Daoy (cell line): ENCODE measurements around the gene ST6GALNAC3. TPM values are rescaled to one million over a fixed set of nuclear protein-coding genes. Genes with fewer than 3 reads are reported as not detected.
"Not testable (repeated sequence)": the region's sequence is repeated elsewhere in the genome, so short reads cannot be mapped to it uniquely, and the experiment has no call there.

ENCODE experiments used
- DNase-seq: peaks from one replicate; pipeline ENCODE4 v3.0.0-alpha.2; 2015; ENCODE audit warnings: low read depth
- total RNA-seq: library from RNA; depleted of rRNA; stranded (reverse); fragments of >200 nt; shearing (Covaris generic); gene quantifications from 2 replicates; pipeline ENCODE4 v1.2.3, GENCODE V29; 2014

The ST6GALNAC3 gene
- total RNA-seq, 1 experiment from 2014 or later: 3.8 TPM

DNA sequence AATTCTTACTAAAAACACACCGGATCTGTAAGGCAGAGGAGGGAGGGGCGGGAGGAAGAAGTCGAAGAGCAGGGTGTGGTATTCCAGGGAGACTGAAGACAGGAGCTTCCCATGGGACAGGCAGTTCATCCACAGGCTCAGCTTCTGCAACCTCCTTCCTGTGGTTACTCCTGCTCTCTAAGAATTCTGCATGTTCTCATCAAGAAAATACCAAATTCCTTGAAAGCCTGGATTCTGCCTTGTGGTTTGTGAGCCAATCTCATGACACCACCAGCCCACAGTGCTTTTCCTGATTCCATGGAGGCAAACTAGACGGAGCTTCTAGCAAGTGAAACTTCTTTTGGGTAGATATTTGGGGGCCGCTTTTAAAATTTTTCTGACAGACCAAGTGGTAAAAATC lies 1.1 kb upstream of the ST6GALNAC3 start:
- DNase-seq: peak; percentile 72

DNA sequence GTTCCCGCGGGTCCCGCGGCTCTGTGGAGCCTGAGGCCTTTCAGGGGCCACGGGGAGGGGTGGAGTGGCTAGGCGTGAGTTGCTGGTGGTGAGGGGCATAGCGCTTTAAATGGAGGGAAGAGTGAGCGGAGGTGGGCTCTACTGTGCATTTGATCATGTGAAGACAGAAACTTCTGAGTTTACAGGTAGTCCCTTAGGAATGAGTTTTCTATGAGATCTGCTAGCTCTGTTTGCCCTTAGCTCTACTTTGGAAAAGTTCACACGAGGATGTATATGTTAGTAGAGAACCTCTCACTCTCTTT lies 593 bp downstream of the ST6GALNAC3 start:
- DNase-seq: no peak

DNA sequence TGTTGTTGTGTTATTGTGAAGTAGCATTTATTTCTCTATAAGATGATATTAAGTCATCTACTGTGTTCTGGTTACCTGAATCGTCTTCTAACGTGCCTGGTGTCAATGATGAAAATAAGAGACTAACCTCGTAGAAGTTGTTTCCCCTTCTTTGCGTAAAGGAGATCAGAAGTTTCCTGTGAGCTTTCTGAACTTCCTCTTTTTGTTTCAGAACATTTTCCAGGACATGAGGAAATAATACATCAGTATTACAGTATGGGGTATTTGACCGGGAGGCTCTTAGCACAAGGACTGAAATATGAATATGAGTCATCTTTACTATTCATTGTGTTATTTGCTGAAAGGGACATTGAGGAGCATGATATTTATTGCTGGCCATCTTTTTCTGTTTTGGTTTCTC lies 1.3 kb downstream of the ST6GALNAC3 start:
- no peak for DNase-seq

DNA sequence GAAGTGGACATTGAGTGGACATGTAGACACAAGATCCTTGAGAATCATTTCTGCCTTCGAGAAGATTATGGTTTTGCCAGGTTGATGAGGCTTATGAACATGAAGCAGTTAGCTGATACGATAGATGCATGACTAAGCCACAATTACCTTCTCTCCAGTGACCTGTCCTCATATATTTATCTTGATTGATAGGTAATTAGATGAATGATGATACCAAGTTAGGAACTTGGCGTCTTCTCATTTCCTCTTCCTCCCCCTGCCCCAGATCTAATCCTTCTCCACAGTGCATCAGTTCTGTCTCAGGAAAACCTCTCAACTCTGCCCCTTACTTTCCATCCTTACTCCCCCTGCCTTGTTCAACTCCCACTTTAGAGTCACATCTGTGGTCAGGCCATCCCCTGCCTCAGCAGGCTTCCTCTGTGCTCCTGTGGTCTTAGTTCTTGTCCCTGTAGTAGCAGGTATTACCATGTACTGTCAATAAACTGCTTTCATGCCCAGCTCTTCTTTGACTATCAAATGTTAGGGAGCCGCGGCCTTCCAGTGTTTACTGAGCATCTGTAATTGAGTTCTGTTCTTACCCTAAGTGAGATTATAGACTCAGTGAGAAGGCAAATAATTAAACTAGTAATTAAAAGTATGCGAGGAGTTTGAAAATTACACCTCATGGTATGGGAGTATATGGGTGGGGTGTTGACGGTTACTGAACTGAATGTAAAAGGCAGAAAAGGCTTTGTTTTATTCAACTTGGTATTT lies 5.1 kb downstream of the ST6GALNAC3 start:
- no peak for DNase-seq

DNA sequence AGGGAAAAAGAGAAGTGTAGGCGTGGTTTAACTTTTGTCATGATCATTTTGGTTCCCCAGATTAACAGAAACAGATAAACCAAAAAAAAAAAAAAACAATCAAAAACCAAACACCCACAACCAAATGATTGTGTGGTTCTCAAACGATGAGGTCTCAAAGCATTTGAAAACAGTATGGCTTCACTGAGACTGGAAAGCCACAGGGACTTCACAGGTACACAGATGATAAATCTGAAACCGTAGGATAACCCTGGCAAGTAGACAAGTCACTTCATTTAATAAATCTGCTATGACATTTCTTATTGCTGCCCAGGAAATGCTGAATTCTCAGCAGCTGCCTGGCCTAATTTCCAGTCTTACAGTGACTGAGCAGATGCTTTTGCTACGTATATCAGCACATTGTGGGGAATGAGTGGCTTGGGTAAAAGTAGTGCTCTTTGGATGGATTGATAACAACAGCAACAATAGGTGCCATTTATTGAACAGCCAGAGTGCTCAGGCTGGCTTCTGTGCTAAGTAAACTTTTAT lies 6.1 kb downstream of the ST6GALNAC3 start:
- DNase-seq: no peak

DNA sequence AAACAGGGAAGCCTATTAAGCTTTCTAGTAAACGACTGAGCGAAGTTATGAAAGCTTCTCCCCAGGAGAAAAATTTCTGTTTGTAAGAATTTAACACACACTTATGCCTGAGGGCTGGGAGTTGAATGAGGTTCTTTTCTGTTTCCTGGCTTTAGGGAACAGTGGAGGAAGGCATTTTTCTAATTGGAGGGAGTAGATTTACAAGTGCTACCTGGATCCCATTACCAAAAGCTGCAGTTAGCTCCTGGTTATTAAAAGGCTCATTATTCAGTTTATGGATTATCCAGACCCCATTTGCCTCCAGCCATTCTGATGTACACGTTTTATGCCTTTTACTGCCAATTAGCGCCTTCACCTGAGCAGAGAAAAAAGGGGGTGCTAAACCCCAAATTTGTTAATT lies 7.5 kb downstream of the ST6GALNAC3 start:
- no peak for DNase-seq

DNA sequence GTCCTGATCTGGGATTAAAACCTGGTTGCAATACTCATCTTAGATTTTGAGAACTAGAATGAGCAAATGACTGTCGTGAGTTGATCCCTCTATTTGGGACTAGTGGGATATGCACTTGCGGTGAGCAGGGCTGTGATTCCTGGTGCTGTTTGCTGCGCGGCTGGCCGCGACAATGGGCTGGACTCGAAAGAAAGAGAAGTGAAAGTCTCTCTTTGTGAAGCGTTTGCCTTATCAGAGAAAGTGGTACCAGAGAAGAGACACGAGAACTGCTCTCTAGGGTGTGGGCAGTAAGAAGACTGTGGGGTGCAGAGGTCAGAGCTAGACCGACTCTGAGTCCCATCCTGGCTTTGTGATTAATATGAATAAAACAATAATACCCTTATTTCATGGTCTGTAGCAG lies 8.6 kb downstream of the ST6GALNAC3 start:
- no peak for DNase-seq

DNA sequence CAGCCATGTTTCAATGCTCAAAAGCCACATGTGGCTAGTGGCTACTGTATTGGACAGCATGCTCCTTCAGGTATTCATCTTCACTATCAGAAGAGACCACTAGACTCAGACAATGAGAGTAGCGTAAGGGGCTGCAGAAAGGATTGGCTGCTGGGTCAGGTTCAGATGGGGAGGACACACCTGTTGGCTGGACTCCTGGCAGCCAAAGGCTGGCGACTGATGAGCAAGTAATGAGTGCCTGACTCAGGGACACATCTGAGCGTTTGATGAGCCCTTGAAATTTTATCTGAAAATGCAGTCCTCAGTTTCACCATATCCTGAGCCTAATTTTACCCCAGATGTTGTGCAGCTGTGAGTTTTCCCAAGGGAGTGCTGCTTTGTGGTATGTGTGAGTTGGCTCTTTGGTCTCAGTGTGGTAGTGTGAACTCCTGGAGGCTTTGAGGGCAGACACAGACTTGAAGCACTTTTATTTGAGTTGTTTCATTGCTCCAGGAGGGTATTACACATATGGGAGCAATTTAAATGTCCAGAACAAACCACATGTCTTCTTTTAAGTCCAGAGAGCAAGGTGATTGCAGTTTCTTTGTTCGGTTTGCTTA lies 9.6 kb downstream of the ST6GALNAC3 start:
- no peak for DNase-seq

DNA sequence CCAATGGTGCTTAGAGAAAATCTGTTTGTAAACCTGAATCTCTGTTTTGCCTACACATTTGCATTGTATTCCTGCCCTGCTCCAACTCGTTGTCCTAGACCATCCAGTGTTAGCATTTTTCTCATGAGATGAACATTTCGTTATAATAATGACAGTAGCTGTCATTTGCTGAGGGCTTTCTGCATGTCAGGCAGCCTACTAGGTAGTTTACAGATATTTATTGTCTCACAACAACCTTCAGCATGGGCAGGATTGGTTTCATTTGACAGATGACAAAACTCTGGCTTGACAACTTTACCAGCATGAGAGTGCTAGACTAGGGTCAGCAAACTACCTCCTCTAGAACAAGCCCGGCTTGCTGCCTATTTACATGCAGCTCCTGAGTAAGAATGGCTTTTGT lies 10.1 kb downstream of the ST6GALNAC3 start:
- DNase-seq: no peak

DNA sequence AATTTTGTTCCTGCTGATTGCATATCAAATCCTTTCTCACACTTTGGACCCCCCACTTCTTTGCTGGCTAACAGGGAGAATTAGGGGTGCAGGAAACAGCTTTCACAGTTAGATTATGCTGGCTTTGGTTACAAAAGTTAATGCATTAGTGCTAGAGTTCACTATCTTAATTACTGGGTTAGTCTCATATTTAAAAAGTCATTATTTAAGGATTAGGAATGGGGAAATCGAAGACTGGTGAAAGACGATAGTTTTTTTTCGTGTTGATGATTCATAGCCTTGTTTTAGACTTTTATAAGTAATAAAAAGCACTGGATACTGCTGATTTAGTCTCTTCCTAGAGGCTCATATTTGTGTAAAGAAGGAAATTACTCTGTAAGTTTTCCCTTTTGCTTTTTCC lies 11.6 kb downstream of the ST6GALNAC3 start:
- DNase-seq: no peak

DNA sequence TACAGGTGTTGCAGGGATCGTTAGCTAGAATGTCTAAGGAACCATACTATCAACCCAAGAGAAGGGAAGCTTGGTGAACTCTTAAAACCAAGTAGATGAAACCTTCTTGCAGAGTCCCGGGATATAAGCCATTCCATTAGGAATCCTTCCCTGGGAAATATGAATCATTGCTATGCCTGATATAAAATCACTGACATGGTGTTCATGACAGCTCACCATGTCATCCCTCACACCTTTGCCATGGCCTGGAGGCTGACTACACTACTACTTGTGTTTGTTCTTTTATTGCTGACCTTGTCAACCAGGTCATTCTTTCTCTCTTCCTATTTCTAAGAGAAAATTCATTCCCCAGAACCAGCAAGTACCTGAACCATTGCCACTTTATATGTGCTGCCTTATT lies 12.1 kb downstream of the ST6GALNAC3 start:
- DNase-seq: peak; percentile 34

DNA sequence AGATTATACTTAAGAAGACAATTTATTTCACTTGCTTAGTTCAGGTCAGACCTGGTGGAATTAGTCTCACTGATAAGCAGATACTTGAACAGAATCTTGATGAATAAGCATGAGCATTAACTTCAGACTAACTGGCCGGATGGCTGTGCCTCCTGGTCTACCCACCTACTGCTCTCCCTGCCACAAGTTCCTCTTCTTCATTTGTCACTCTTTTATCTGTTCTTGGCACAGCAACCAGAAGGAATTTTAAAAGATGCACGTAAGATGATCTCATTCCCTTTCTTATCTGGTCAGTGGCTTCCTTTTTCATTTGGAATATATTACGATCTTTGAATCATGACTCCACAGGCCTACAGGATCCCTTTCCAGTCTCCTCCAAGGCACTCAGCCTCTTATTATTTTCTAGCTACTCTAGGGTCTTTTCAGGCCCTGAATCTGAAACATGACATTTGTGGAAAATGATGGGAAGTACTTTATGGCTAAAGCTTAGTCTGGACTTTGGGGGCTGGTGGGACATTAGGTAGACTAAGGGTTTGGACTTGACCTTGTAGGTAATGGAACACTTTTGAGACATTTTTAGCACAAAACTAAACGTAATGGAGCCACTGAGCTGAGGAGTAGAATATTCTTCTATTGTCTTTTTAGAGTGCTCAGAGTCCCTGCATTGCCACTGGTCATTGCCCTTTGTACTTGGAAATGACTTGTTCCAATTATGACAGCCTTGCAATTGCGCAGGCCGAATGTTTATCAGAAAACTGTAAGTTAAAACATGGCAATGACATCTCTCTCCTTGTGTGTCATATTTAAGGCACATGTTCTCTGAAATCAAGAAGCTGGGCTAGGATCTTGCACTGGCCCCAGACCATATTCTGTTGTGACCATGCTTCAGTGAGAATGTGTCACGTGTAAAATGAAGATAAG lies 16.0 kb downstream of the ST6GALNAC3 start:
- no peak for DNase-seq

DNA sequence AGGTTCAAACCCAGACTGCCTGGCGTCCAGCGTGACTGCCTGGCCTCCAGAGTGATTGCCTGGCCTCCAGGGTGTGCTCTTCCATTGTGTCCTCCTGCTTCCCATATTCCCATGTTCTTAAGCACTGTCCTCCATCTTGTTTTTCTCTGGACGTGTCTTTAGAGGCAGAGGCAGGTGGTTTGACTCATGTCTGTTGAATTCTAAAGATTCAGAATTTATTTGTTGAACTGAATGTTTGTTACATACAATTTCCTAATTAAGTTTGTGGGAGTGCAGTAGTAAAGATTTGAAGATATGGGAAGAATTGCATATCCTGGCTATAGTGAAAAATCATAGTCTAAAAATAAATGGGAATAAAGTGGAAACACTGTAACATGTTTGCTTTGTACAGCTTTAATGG lies 18.3 kb downstream of the ST6GALNAC3 start:
- DNase-seq: no peak

DNA sequence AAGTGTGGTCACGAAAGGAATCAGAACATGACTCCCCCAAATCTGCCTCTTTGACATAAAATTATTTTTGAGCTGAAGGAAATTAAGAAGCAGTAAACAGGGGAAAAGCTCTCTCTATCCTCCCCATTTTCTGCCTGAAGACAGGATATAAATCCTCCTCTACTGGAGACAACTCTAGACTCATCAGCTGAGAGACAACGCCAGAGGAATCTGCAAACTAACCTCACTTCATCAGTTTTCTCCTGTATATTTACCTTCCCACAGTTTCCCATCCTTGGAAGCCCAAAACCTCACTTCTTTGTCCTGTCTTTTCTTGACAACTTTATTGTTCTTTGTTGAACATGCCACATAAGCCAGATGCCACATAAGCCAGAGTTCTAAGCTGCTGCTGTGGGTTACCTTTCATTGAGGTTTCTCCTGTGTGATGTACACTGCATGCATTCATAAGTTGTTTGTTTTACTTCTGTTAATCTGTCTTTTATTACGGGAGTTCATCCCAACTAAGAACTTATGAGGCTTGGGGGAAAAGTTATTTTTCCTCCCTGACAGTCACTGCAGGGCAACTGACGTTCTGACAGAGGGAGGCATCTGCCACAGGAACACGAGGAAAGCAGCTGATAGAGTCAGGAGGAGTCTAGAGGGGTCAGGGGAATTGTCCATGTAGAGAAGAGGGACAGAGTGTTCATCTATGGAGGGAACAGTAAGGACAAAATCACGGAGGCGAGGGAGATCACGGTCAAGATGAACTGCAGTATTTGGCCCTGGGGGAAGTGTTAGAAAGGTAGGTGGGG lies 19.2 kb downstream of the ST6GALNAC3 start:
- DNase-seq: no peak

DNA sequence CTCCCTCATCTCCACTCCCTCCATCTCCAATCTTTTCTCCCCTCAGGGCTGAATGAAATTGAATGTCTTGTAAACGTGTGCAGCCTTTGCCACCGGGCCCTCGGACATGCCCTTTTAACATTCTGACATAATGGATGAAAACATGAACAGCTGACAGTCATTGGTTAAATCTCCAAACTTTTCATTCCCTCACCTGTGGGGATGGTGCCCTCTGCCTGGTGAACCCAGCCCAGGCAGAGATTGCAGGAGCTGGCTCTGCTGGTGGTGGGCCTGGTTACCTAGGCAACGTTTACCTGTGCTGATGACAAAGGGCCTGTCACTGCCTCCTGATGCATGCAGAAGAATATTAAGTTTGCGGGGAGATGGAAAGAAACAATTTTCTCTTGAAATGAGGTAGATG lies 21.3 kb downstream of the ST6GALNAC3 start:
- DNase-seq: no peak

DNA sequence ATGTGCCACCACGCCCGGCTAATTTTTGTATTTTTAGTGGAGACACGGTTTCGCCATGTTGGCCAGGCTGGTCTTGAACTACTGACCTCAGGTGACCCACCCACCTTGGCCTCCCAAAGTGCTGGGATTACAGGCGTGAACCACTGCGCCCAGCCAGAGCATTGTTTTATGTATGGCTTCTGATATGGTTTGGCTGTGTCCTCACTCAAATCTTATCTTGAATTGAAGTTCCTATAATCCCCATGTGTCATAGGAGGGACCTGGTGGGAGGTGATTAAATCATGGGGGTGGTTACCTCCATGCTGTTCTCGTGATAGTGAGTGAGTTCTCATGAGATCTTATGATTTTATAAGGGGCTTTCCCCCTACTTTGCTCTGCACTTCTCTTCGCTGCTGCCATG lies 22.5 kb downstream of the ST6GALNAC3 start:
- not testable (repeated sequence) for DNase-seq

DNA sequence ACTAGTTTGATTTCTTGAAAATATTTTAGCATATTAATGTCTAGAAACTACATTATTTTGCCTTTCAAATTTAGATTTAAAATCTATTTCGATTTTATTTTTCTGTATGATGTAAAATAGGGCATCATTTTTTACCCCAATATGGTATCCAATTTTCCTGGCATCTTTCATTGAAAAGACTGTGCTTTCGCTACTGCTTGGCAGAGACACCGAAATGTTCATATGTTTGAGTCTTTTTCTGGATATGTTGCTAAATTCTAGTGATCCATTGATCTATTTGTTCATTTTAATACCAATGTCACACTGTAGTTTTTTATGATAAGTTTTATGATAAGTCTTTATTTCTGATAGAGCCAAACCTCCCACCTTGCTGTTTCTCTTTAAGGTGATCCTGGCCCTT lies 24.3 kb downstream of the ST6GALNAC3 start:
- no peak for DNase-seq

DNA sequence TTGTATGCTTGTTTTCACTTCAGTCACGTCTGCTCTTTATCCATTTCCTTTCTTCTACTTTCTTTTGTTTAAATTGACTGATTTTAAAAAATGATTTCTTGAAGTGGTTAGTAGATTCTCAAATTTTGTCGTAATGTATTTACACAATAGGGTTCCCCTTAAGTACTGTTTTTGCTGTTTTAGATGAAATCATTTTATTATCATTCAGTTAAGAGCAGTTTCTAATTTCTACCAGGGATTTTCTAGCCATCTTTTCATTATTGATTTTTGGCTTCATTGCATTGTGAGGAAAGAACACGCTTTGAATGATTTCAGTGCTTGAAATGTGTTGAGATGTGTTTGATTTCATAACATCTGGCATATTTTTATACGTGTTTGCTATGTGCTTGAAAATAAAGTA lies 27.0 kb downstream of the ST6GALNAC3 start:
- DNase-seq: no peak

DNA sequence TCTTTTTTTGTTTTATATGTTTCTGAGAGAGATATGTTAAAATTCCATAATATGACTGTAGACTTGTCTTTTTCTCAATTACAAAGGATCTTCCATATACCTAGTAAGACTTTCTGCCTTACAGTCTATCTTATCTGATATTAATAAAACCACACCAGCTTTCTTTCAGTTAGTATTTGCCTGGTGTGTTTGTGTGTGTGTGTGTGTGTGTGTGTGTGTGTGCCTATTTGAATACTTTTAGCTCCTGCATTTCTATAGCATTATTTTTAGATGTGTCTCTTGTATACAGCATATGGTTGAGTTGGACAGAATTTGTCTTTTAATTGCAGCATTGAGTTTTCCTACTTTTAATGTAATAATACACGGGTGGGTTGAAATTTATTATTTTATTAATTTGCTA lies 27.5 kb downstream of the ST6GALNAC3 start:
- DNase-seq: no peak

DNA sequence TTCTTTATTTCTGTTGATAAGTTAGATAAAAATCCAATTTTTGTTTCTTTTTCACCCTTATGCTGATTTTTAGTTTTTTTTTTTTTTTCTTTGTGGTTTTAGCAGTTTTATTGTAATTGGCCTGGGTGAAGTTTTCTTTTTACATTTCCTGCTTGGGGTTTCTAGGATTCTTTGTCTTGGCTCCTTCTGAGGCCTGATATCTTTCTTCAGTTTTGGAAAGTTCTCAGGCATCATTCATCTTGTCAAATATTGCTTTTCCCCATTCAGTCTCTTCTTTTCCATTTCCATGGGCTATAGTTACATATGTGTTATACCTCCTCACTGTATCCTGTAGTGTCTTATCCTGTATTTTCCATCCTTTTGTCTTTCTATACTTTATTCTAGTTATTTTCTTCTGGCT lies 28.5 kb downstream of the ST6GALNAC3 start:
- no peak for DNase-seq

DNA sequence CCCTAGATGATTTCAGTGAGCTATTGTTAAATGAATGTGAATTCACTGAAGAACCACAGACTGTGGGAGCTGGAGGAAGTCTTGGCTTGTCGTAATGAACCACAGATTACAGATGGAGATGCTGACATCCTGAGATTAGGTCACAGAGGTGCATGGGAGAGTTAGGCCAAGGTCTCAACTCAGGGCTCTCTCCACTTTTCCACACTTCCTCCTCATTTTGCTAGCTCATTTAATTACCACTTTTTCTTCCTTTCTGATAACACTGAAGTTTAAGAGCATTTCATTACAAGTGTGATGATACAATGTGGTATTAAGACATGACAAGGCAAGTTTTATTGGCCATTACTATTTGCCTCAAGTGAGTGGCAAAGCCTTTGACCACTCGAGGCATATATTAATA lies 30.8 kb downstream of the ST6GALNAC3 start:
- no peak for DNase-seq

DNA sequence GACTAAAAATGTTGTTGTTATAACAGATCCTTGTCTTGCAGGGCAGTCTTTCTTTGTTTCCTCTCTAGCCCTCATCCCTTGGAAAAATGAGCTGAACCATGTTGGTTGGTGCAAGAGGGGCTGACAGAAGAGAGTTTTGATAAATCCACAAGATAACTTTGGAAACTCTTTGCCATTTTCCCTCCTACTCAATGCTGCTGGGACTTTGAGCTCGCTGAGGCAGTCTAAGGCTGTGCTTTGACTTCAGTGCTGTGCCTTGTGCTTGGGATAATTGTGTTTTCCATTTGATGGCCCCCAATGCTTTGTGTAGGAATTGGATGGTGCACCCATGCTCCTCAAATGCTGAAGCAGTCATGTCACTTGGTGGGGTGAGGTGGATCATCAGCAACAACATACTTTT lies 31.7 kb downstream of the ST6GALNAC3 start:
- DNase-seq: no peak
